ENCODE results near the gene SPATA3. TPM values are rescaled to one million over a fixed set of nuclear protein-coding genes. Genes with fewer than 3 reads are reported as not detected.
A peak's percentile ranks its signal among the peaks of the same experiment; 100 is the strongest.

SPATA3 gene
- total and polyA plus RNA-seq, 2 of the 13 experiments (the other 11 are each of a cell fraction or from before 2014, with no cell fraction given): not detected

- H3K4me1 ChIP-seq (ENCODE audit: insufficient read depth, low read length): peaks cover 86% of the 10 kb centered on the region
- TF ChIP-seq CENPT (CRISPR knock-in tag; IDR thresholded peaks at IDR 0.05; ENCODE audit: low read depth) (no peak), CCDC6 (CRISPR knock-in tag; IDR thresholded peaks at IDR 0.05) (no peak), MATR3 (CRISPR knock-in tag; IDR thresholded peaks at IDR 0.05) (no peak), TRIM24 (CRISPR knock-in tag; IDR thresholded peaks at IDR 0.05) (no peak), HNRNPK (IDR thresholded peaks at IDR 0.05; ENCODE audit: low read depth, low read length, poor library complexity, severe bottlenecking) (no peak), NR2F6 (IDR thresholded peaks at IDR 0.05) (no peak), NR2F6 (CRISPR knock-in tag; IDR thresholded peaks at IDR 0.05) (no peak), MTA1 (CRISPR knock-in tag; IDR thresholded peaks at IDR 0.05; ENCODE audit: borderline replicate concordance) (0 out of 2 replicates have a peak, but pooled peaks have one; percentile 18), PCBP1 (IDR thresholded peaks at IDR 0.05; ENCODE audit: borderline replicate concordance, low read depth, low read length) (no peak), HOXA3 (CRISPR knock-in tag; IDR thresholded peaks at IDR 0.05) (no peak), ZNF775 (CRISPR knock-in tag; IDR thresholded peaks at IDR 0.05; ENCODE audit: borderline replicate concordance) (no peak), HNF4G (IDR thresholded peaks at IDR 0.05; ENCODE audit: borderline replicate concordance, low read depth, low read length) (no peak), HNF4G (CRISPR knock-in tag; IDR thresholded peaks at IDR 0.05; ENCODE audit: borderline replicate concordance, low read depth) (no peak), MEIS1 (CRISPR knock-in tag; IDR thresholded peaks at IDR 0.05; ENCODE audit: borderline replicate concordance) (no peak), BORCS8-MEF2B (CRISPR knock-in tag; IDR thresholded peaks at IDR 0.05) (0 out of 2 replicates have a peak, but pooled peaks have one; percentile 5), AKAP8 (CRISPR knock-in tag; IDR thresholded peaks at IDR 0.05) (no peak), ZNF782 (CRISPR knock-in tag; IDR thresholded peaks at IDR 0.05; ENCODE audit: borderline replicate concordance) (no peak), RXRB (CRISPR knock-in tag; IDR thresholded peaks at IDR 0.05; ENCODE audit: borderline replicate concordance) (no peak), BHLHE40 (IDR thresholded peaks at IDR 0.05; ENCODE audit: low read length) (no peak), THAP7 (CRISPR knock-in tag; IDR thresholded peaks at IDR 0.05) (0 out of 2 replicates have a peak, but pooled peaks have one; percentile 58), ZNF292 (CRISPR knock-in tag; IDR thresholded peaks at IDR 0.05; ENCODE audit: borderline replicate concordance, low read depth) (0 out of 2 replicates have a peak, but pooled peaks have one; percentile 33), ZNF468 (CRISPR knock-in tag; IDR thresholded peaks at IDR 0.05) (no peak), ZSCAN9 (CRISPR knock-in tag; IDR thresholded peaks at IDR 0.05; ENCODE audit: borderline replicate concordance) (no peak), DNMT3B (CRISPR knock-in tag; conservative IDR thresholded peaks at IDR 0.05) (no peak)
Observed at GRCh38 chr2:231036131-231036530, 40.2 kb downstream of the SPATA3 start.

More at GRCh38 chr2:231036131-231036530, 40.2 kb downstream of the SPATA3 start:
- no peaks in the 10 kb centered on the region; a peak in 1 of 5 replicates for H3K27me3 ChIP-seq (ENCODE audit: control insufficient read depth in 1 of 2, insufficient read depth in 2 of 2, low read length in 2 of 2)
- in situ Hi-C loops (cut with HindIII; ENCODE audit: extremely low pct_ligation_motif_present, low pct_unique_long_range_greater_than_20kb) (no loop called here), intact Hi-C loops (cut with micrococcal nuclease; ENCODE audit: unreplicated experiment) (no loop called here)
- no peak overlapping the region for H2AFZ ChIP-seq (ENCODE audit: low read length)
- H3K4me3 ChIP-seq (replicated peaks in 1 of 3; ENCODE audit: insufficient read depth in 1 of 3, low read depth in 2 of 3, low read length in 3 of 3): no peak overlapping the region
- WGBS (ENCODE audit: low lambda C conversion rate): 70% methylated on average over 4 of the region's 4 CpGs
- ATAC-seq: peak; percentile 4; the same call in 2 of the 3 replicates
- peak overlapping the region; percentile 84 for H3K4me2 ChIP-seq (ENCODE audit: low read depth, low read length)
- no peak overlapping the region for H3K9ac ChIP-seq (ENCODE audit: insufficient read depth, low read depth, low read length)
- CTCF ChIA-PET (ENCODE audit: low intra/inter-chr PET ratio, low total read pairs): no interaction called here
- H3K79me2 ChIP-seq (ENCODE audit: insufficient read depth, low read length): peaks cover 32% of the 10 kb centered on the region
- H3K36me3 ChIP-seq (replicated peaks in 1 of 2; ENCODE audit: control insufficient read depth in 1 of 2, insufficient read depth in 2 of 2, low read length in 2 of 2): peaks cover under 1 to 2% of the 10 kb centered on the region in 2 experiments; a peak in 4 of 5 replicates
- POLR2A ChIA-PET: interaction anchor here (0.8 to 8.5 kb wide), 4 partner anchors 9 to 49 kb away, joined by 3 to 399 read pairs (median 4); no protein-coding TSS in a partner anchor
- DNase-seq (ENCODE audit: low spot score): no peak
- FAIRE-seq: no peak
- H4K20me1 ChIP-seq (ENCODE audit: insufficient read depth, low read length): peaks cover 6% of the 10 kb centered on the region; the same call in 1 of the 2 replicates
- BruUV-seq (replicated peaks): no TSS peak
- no peaks in the 10 kb centered on the region for H3K9me3 ChIP-seq (ENCODE audit: low read length)
- peak overlapping the region; percentile 36 for H3K27ac ChIP-seq (ENCODE audit: extremely low read length, insufficient read depth, low read length)
